Lower lobe of right lung (tissue), 2 donors: ENCODE measurements around the gene PRSS3. TPM values are rescaled to one million over a fixed set of nuclear protein-coding genes. Genes with fewer than 3 reads are reported as not detected.
"Not testable (repeated sequence)": the region's sequence is repeated elsewhere in the genome, so short reads cannot be mapped to it uniquely, and the experiment has no call there.

Source experiments
- ATAC-seq, 2 donors: fragments of 200-7000 bp; cut with Tn5 transposase; one replicate each; pipeline ENCODE4 v1.9.1; 2020 to 2022; ENCODE audit warnings: mild to moderate bottlenecking in 2 of 2, moderate library complexity in 2 of 2
- DNase-seq: peaks from one replicate; pipeline ENCODE4 v3.0.0-alpha.2; 2020
- H3K27ac ChIP-seq: fragments of 200-600 bp; one replicate; pipeline ENCODE4 v1.8.0; 2022
- H3K27me3 ChIP-seq: fragments of 200-600 bp; one replicate; pipeline ENCODE4 v1.8.0; 2022; ENCODE audit warnings: low read depth
- H3K36me3 ChIP-seq: fragments of 200-600 bp; one replicate; pipeline ENCODE4 v1.8.0; 2022; ENCODE audit warnings: mild to moderate bottlenecking
- H3K4me1 ChIP-seq: fragments of 200-600 bp; one replicate; pipeline ENCODE4 v1.8.0; 2022
- H3K4me3 ChIP-seq: fragments of 200-600 bp; one replicate; pipeline ENCODE4 v1.8.0; 2022; ENCODE audit warnings: mild to moderate bottlenecking
- H3K9me3 ChIP-seq: fragments of 200-600 bp; one replicate; pipeline ENCODE4 v1.8.0; 2022
- CTCF ChIP-seq: fragments of 200-600 bp; IDR thresholded peaks from one replicate; pipeline ENCODE4 v1.8.0; 2022; ENCODE audit warnings: antibody characterized with exemption, mild to moderate bottlenecking
- intact Hi-C: fragments of 100-400 bp; cut with DNase I; formaldehyde crosslinking; loops from one replicate; pipeline ENCODE4 v1.11.0; 2022
- long read RNA-seq: library from polyadenylated mRNA; unstranded; transcript quantifications from one replicate; pipeline ENCODE4 v2.0.0, GENCODE V29; 2021
- total RNA-seq: library from RNA; stranded (reverse); fragmentation: NEBNext Ultra II Directional; extraction: Animal tissue kit (Norgen Biotek cat#: 25700); gene quantifications from one replicate; pipeline ENCODE4 v1.2.1, GENCODE V29; 2021
- donor health status: DM: no; HTN: yes; CAD: no; lungs with severe emphysema.

The PRSS3 gene
- total RNA-seq = 0.65 TPM
- long read RNA-seq, partial matches to known transcripts = 0 of 1 reads
- long read RNA-seq, other reads (novel, unspliced or antisense) = 0 of 1 reads

GRCh38 chr9:33795281-33795680 is at the start of gene PRSS3:
TSS of gene PRSS3 (plus strand) at chr9:33795561. CDS start at chr9:33795574, 13 bp downstream.
- H3K27ac ChIP-seq = no peak within 1 kb of the TSS
- no peak for TF ChIP-seq CTCF
- H3K9me3 ChIP-seq = no peaks in the 10 kb centered on the region
- peak; percentile 37 to 48 for ATAC-seq
- H3K4me1 ChIP-seq = peaks cover 3% of the 10 kb centered on the region
- no peak within 1 kb of the TSS for H3K4me3 ChIP-seq
- H3K36me3 ChIP-seq = no peaks in the 10 kb centered on the region
- intact Hi-C loops = no loop called here
- H3K27me3 ChIP-seq = no peaks in the 10 kb centered on the region
- no peak for DNase-seq

GRCh38 chr9:33748633-33749304 is 46.6 kb upstream of the PRSS3 start:
- ATAC-seq = no peak
- H3K27ac ChIP-seq = no peak overlapping the region
- intact Hi-C loops = no loop called here
- no peak overlapping the region for H3K4me3 ChIP-seq
- H3K36me3 ChIP-seq = no peaks in the 10 kb centered on the region
- no peak for DNase-seq
- TF ChIP-seq CTCF = no peak
- H3K9me3 ChIP-seq = no peaks in the 10 kb centered on the region
- peaks cover 15% of the 10 kb centered on the region for H3K4me1 ChIP-seq
- peaks cover 24% of the 10 kb centered on the region for H3K27me3 ChIP-seq

- ATAC-seq, H3K27ac ChIP-seq, H3K4me3 ChIP-seq, DNase-seq, H3K36me3 ChIP-seq, intact Hi-C loops, H3K9me3 ChIP-seq: not testable (repeated sequence)
- H3K4me1 ChIP-seq = peaks cover 15% of the 10 kb centered on the region
- H3K27me3 ChIP-seq = peaks cover 24% of the 10 kb centered on the region
Observed at GRCh38 chr9:33749305-33749654, 46.1 kb upstream of the PRSS3 start.

- intact Hi-C loops = no loop called here
- no peaks in the 10 kb centered on the region for H3K9me3 ChIP-seq
- H3K4me3 ChIP-seq = no peak overlapping the region
- no peak overlapping the region for H3K27ac ChIP-seq
- ATAC-seq (peak; percentile 61 to 68), DNase-seq (no peak)
- peaks cover 24% of the 10 kb centered on the region for H3K27me3 ChIP-seq
- TF ChIP-seq CTCF = no peak
- peaks cover 15% of the 10 kb centered on the region for H3K4me1 ChIP-seq
- H3K36me3 ChIP-seq = no peaks in the 10 kb centered on the region
Observed at GRCh38 chr9:33750307-33750838, 45.0 kb upstream of the PRSS3 start.

GRCh38 chr9:33750839-33751339 is 44.5 kb upstream of the PRSS3 start:
- H3K27me3 ChIP-seq = peaks cover 24% of the 10 kb centered on the region
- H3K4me3 ChIP-seq = no peak overlapping the region

More at GRCh38 chr9:33750839-33751339, 44.5 kb upstream of the PRSS3 start:
- Histone ChIP-seq H3K9me3 (no peaks in the 10 kb centered on the region), H3K36me3 (no peaks in the 10 kb centered on the region), H3K27ac (no peak overlapping the region), H3K4me1 (peaks cover 15% of the 10 kb centered on the region)
- TF ChIP-seq CTCF = no peak
- intact Hi-C loops = no loop called here
- DNase-seq (no peak), ATAC-seq (peak; percentile 16 to 39)
